K562 (cell line): ENCODE measurements around the gene ELOVL5. TPM values are rescaled to one million over a fixed set of nuclear protein-coding genes. Genes with fewer than 3 reads are reported as not detected.

Experiments used
- CEBPG ChIP-seq, 3 experiments: fragments of 200-800 bp in 1 of 3; sonication (Bioruptor generic) in 1 of 3; sonication (generic) in 1 of 3; formaldehyde crosslinking in 1 of 3; IDR thresholded peaks in 2 of 3; conservative IDR thresholded peaks in 1 of 3; 2 replicates each; pipeline versions ENCODE4 v1.6.1 to v1.8.0; 2016 to 2022; ENCODE audit warnings: missing compliant biosample characterization in 2 of 3, missing genetic modification characterization in 2 of 3, mild to moderate bottlenecking in 1 of 3, missing genetic modification reagents in 1 of 3
- CHD4 ChIP-seq: fragments of 200-600 bp; sonication (generic); IDR thresholded peaks from 3 replicates; pipeline ENCODE4 v1.6.1; 2012; ENCODE audit warnings: low read depth, mild to moderate bottlenecking, mixed read lengths, low read length, inconsistent platforms; ENCODE audit not compliant: insufficient read depth, insufficient replicate concordance, poor library complexity, severe bottlenecking
- MAFK ChIP-seq: IDR thresholded peaks from 2 replicates; pipeline ENCODE4 v1.6.1; 2011; ENCODE audit warnings: low read length, improper control_type of control experiment
- NCOA1 ChIP-seq: fragments of 450-650 bp; IDR thresholded peaks from 2 replicates; pipeline ENCODE4 v1.6.1; 2016; ENCODE audit warnings: low read depth
- NCOA4 ChIP-seq: fragments of 450-650 bp; IDR thresholded peaks from 2 replicates; pipeline ENCODE4 v1.6.1; 2018; ENCODE audit warnings: mild to moderate bottlenecking; ENCODE audit not compliant: partially characterized antibody
- ZBTB17 ChIP-seq: fragments of 450-650 bp; formaldehyde crosslinking; IDR thresholded peaks from 2 replicates; pipeline ENCODE4 v1.4.0; 2020; ENCODE audit warnings: mild to moderate bottlenecking
- ZNF507 ChIP-seq: conservative IDR thresholded peaks from 2 replicates; pipeline ENCODE4 v1.6.1; 2017; ENCODE audit warnings: missing genetic modification characterization, missing compliant biosample characterization
- polyA plus RNA-seq, 8 experiments: library from polyadenylated mRNA; depleted of rRNA in 4 of 8; stranded (reverse) in 5 of 8; unstranded in 3 of 8; fragments of >200 nt; fragmentation: Nextera tagmentation in 2 of 8; fragmentation: Illumina TruSeq in 1 of 8; extraction: Ambion mirVana in 2 of 8; extraction: Trizol in 1 of 8; gene quantifications; 2 replicates each; pipeline versions ENCODE4 v1.2.1 to v1.2.3, GENCODE V29; 2011 to 2014; ENCODE audit warnings: inconsistent platforms in 1 of 8, missing spikeins in 1 of 8
- total RNA-seq, 7 experiments: library from RNA; depleted of rRNA in 6 of 7; stranded (reverse); fragments of >200 nt in 6 of 7; fragmentation: Illumina TruSeq in 2 of 7; extraction: Trizol in 2 of 7; gene quantifications; 2 replicates each; pipeline versions ENCODE4 v1.2.1 to v1.2.3, GENCODE V29; 2011 to 2021; ENCODE audit warnings: low replicate concordance in 1 of 7
- TF ChIP-seq, protein P1 (sequence below): fragments of 450-650 bp; IDR thresholded peaks from 2 replicates; pipeline ENCODE4 v1.6.1; 2016; ENCODE audit warnings: low read depth

ELOVL5 gene
- total and polyA plus RNA-seq, 9 of the 15 experiments (the other 6 are each of a cell fraction or from before 2014, with no cell fraction given): 70.6 to 245 (median 132) TPM

DNA sequence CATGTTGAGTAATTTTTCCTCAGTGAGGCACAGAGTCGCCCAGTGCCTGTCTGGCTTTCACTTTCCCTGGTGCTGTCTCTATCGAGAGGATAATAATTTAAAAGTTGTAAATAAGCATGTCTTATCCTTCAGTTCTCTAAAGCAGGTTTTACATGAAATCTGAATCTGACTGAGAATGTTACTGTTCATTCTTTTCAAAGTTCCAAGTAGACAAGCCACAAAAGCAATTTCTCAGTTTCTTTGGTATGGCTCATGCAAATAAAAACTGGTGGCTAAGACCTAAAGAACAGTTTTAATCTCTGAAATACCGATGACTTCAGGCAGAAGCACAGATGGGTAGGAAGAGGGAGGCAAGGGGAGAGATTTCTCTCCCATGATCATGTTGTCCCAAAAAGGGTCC, 112.5 kb downstream of the ELOVL5 start (continued):
- TF ChIP-seq, protein P1, sequence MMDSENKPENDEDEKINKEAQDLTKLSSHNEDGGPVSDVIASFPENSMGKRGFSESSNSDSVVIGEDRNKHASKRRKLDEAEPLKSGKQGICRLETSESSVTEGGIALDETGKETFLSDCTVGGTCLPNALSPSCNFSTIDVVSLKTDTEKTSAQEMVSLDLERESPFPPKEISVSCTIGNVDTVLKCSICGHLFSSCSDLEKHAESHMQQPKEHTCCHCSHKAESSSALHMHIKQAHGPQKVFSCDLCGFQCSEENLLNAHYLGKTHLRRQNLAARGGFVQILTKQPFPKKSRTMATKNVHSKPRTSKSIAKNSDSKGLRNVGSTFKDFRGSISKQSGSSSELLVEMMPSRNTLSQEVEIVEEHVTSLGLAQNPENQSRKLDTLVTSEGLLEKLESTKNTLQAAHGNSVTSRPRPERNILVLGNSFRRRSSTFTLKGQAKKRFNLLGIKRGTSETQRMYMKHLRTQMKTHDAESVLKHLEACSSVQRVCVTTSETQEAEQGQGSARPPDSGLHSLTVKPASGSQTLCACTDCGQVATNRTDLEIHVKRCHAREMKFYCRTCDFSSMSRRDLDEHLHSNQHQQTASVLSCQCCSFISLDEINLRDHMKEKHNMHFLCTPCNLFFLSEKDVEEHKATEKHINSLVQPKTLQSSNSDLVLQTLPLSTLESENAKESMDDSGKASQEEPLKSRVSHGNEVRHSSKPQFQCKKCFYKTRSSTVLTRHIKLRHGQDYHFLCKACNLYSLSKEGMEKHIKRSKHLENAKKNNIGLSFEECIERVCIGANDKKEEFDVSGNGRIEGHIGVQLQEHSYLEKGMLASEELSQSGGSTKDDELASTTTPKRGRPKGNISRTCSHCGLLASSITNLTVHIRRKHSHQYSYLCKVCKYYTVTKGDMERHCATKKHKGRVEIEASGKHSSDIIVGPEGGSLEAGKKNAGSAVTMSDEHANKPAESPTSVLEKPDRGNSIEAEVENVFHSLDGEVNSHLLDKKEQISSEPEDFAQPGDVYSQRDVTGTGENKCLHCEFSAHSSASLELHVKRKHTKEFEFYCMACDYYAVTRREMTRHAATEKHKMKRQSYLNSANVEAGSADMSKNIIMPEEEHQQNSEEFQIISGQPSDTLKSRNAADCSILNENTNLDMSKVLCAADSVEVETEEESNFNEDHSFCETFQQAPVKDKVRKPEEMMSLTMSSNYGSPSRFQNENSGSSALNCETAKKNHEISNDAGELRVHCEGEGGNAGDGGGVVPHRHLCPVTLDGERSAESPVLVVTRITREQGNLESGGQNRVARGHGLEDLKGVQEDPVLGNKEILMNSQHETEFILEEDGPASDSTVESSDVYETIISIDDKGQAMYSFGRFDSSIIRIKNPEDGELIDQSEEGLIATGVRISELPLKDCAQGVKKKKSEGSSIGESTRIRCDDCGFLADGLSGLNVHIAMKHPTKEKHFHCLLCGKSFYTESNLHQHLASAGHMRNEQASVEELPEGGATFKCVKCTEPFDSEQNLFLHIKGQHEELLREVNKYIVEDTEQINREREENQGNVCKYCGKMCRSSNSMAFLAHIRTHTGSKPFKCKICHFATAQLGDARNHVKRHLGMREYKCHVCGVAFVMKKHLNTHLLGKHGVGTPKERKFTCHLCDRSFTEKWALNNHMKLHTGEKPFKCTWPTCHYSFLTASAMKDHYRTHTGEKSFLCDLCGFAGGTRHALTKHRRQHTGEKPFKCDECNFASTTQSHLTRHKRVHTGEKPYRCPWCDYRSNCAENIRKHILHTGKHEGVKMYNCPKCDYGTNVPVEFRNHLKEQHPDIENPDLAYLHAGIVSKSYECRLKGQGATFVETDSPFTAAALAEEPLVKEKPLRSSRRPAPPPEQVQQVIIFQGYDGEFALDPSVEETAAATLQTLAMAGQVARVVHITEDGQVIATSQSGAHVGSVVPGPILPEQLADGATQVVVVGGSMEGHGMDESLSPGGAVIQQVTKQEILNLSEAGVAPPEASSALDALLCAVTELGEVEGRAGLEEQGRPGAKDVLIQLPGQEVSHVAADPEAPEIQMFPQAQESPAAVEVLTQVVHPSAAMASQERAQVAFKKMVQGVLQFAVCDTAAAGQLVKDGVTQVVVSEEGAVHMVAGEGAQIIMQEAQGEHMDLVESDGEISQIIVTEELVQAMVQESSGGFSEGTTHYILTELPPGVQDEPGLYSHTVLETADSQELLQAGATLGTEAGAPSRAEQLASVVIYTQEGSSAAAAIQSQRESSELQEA: no peak
- TF ChIP-seq NCOA4 (no peak), CEBPG (CRISPR knock-in tag; IDR thresholded peaks at IDR 0.05) (no peak), CEBPG (tag; conservative IDR thresholded peaks at IDR 0.05 in 1 of 2, IDR thresholded peaks at IDR 0.05 in 1 of 2) (no peak), ZNF507 (tag) (no peak), MAFK (no peak), CHD4 (no peak), NCOA1 (no peak), ZBTB17 (CRISPR knock-in tag) (no peak)
